Astrocyte (in vitro differentiated cells and primary cell): ENCODE measurements around the gene DCX.

Experiments used
- EZH2 ChIP-seq: IDR thresholded peaks from 2 replicates; pipeline ENCODE4 v1.6.1; 2012; ENCODE audit warnings: mild to moderate bottlenecking, low read length, inconsistent platforms; ENCODE audit not compliant: insufficient read depth
- TF ChIP-seq, protein P1 (sequence below): IDR thresholded peaks from 2 replicates; pipeline ENCODE4 v1.5.1; 2011; ENCODE audit warnings: low read depth, mild to moderate bottlenecking, inconsistent platforms, low read length, moderate library complexity; ENCODE audit not compliant: insufficient read depth

DNA sequence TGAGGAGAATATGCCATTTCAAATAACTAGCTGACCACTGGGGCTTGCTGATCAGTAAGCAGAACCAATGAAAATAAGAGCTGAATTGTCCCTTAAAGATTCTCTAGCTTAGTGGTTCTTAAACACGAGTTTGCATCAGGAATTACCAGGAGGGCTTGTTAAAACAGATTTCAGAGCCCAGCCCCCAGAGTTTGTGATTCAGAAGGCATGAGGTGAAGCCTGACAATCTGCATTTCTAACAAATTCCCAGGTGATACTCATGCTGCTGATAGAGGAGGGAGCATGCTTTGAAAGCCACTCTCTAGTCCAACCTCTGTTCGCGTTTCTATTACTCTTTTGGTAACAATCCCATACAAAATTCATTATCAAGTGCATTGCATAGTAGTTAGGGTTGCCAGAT lies 35.5 kb downstream of the DCX start:
- no peak for TF ChIP-seq EZH2
- TF ChIP-seq, protein P1, sequence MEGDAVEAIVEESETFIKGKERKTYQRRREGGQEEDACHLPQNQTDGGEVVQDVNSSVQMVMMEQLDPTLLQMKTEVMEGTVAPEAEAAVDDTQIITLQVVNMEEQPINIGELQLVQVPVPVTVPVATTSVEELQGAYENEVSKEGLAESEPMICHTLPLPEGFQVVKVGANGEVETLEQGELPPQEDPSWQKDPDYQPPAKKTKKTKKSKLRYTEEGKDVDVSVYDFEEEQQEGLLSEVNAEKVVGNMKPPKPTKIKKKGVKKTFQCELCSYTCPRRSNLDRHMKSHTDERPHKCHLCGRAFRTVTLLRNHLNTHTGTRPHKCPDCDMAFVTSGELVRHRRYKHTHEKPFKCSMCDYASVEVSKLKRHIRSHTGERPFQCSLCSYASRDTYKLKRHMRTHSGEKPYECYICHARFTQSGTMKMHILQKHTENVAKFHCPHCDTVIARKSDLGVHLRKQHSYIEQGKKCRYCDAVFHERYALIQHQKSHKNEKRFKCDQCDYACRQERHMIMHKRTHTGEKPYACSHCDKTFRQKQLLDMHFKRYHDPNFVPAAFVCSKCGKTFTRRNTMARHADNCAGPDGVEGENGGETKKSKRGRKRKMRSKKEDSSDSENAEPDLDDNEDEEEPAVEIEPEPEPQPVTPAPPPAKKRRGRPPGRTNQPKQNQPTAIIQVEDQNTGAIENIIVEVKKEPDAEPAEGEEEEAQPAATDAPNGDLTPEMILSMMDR: no peak
